ENCODE measurements around the gene F2.

The F2 gene

DNA sequence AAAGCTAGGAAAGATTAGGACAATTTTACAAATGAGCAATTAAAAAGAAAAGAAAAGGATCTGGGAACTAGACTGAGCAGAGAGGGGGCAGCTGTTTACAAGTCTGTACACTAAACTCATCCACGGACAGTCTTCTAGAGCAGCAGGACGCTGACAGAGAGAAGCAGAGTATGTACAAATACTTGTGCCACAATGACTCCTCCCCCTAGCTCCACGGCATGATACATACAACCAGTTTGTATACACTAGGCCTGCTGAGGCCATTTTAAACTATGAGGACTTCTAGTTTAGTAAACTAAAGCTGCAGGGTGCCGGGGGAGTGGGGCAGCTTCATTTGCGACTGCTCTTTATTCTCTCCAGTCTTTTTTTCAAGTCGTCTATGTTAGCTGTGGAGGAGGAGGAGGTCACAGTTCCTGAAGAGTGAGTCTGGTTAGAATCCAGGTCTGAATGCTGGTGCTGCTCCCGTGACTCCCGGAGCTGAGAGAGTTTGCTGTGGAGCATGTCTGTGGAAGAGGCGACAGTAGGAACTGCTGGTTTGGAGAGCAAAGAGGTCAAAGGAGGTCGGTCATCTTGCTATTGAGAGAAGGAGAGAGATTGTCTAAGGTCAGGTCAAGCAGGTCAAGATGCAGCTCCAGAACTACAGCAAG lies 24.8 kb downstream of the F2 start:
- DNase-seq = no peak

- DNase-seq = no peak
Measured at GRCh38 chr11:46745328-46745727, 26.3 kb downstream of the F2 start.

GRCh38 chr11:46745995-46746394 lies 27.0 kb downstream of the F2 start:
- DNase-seq = no peak

DNA sequence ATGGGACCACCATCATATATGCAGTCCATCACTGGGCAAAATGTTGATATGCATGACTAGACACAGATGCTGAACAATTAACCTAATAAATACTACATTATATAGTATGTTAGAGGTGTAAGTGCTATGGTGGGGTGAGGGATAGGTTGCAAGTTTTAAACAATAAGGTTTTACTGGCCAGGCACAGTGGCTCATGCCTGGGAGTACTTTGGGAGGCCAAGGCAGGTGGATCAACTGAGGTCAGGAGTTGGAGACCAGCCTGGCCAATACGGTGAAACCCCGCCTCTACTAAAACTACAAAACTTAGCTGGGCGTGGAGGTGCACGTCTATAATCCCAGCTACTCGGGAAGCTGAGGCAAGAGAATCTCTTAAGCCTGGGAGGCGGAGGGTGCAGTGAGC lies 28.1 kb downstream of the F2 start:
- no peak for DNase-seq

- no peak for DNase-seq
Measured at GRCh38 chr11:46755962-46756361, 36.9 kb downstream of the F2 start.

DNA sequence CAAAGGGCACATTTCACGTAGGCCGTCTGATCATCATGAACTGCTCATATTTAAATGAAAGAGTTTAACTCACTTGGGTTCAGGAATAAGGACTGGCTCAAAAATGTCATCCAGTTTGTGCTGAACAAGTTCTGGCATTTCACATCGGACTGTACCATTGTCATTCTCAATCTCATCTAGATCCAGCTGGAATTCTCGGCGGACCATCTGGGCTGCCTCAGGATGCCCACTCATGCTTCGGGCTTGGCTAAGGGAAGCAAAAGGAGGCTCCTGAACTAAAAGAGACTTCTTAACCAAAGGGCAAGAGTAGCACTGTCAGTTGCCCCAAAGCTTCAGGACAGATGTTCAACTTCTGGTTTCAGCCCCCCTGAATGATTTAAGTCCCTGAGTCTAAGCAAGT lies 40.2 kb downstream of the F2 start:
- DNase-seq = no peak

- no peak for DNase-seq
Measured at GRCh38 chr11:46760429-46761128, 41.6 kb downstream of the F2 start.

DNA sequence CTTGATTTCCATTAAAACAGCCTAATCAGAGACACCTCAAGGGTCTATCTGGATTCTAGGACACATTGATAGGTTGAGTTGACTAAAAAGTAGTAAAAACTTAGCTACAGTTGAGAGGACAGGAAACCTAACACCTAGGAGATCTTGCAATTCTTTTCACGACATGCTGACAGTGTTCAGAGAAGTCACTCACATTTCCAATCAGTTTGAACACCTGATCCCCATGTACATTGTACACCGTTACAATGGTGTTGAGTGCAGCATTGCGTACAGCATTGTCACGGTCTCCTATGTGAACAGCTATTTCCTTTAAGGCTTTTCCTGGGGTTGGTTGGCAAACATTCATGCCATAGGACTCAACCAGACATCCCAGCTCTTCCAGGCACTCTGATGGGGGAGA lies 42.8 kb downstream of the F2 start:
- no peak for DNase-seq

GRCh38 chr11:46762248-46762647 lies 43.2 kb downstream of the F2 start:
- no peak for DNase-seq

GRCh38 chr11:46766656-46767055 lies 47.6 kb downstream of the F2 start:
- DNase-seq = no peak

GRCh38 chr11:46769636-46770221 lies 50.7 kb downstream of the F2 start:
- DNase-seq = no peak

DNA sequence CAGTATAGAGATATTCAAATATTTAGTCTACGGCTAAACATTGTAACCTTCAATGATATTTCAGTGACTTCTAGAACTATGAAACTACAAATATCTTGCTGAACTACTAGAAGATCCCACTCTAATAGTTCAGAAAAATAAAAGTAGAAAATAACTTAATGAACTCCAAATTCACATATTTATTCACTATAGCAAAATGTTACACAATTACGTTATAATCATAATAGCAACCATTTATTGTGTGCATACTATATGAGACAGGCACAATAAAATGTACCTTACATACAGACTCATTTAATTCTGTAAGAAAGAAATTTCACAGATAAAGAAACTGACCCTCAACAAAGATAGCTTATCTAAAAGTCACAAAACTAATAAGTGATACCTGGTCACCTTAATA lies 57.9 kb downstream of the F2 start:
- no peak for DNase-seq

DNA sequence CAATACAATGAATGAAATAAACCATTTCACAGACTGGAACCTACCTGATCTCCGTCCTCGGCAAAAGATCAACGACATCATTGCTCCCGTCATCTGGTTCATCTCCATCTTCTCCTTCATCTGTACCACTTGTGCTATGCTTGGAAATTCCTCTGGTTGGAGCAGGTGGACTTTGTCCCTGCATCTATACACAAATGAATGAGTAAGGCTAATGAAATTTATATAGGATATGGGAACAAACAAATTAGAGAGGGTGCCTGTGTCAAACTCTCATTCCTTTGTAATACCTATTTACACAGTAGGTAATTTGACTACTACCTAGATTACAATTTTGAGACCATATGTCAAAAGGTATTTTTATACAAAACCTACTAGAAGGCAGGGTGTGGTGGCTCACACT lies 59.4 kb downstream of the F2 start:
- no peak for DNase-seq

Measured in eye (tissue), 1 donor.